IPS DF 4.7 (cell line): Measurements from ENCODE around the gene DNAJC15.
A peak's percentile ranks its signal among the peaks of the same experiment; 100 is the strongest.

Experiments used
- DNase-seq: peaks from one replicate; pipeline ENCODE4 v3.0.0-alpha.2; 2013; ENCODE audit warnings: low spot score; ENCODE audit errors: extremely low read depth

DNAJC15 gene

GRCh38 chr13:43153436-43154090 lies 130.2 kb downstream of the DNAJC15 start:
- no peak for DNase-seq

- DNase-seq: no peak
These were observed 130.8 kb downstream of the DNAJC15 start for GRCh38 chr13:43154156-43154651.

DNA sequence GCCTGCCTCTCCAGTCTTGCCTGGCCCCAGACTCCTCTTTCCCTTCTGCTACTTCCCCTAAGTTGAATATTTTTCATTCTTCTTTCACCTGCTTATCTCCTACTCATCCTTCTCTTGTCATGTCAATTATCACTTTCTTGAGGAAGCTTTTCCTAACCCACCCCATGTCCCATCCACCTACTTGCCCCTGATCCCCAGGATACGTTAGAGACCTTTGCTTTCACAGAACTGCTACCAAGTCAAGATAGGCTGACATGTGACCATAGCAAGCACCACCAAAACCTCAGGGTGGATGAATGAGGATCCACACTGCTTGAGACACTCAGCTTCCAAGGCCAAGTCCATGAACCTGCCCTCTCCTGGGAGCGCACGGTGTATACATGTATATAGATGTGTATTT lies 131.5 kb downstream of the DNAJC15 start:
- DNase-seq: no peak

- DNase-seq: no peak
These were observed 133.5 kb downstream of the DNAJC15 start for GRCh38 chr13:43156916-43157315.

- DNase-seq: no peak
These were observed 134.4 kb downstream of the DNAJC15 start for GRCh38 chr13:43157796-43158195.

DNA sequence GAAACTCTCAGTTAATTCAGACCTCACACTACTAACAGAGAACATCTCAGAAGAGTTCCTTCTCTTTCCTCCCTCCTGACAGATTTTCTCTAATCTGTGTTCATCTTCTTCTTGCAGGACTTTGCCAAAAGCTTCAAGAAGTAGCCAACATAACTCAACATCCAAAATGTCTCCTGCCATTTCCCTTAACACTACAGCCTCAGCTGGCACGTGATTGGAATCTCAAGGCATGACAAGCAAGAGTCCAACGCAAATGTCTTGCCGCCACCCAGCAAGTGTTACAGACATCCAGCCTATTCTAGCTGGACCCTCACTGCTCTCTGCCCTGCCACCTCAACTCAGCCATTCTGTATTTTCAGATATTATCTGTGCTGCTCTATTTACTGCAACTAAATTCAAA lies 135.1 kb downstream of the DNAJC15 start:
- no peak for DNase-seq

DNA sequence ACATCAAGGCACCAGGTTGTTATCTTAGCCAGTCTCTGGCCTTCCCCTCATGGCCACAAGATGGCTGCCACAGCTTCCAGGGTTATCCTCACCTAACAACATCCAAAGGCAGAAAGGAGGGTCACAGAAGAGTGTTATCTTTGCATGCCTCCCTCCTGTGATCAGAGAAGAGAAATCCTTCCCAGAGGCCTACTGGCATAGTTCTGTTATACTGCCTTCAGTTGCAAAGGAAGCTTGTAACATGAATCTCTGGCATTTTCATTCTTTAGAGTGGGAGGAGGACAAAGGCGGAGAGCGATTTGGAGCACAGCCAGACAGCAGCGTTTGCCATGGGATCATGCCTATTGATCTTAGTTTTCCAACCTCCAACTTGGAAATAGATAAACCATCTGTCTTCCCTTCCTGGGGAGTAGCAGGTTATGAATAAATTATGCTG lies 135.7 kb downstream of the DNAJC15 start:
- DNase-seq: peak; percentile 38
